A673 (cell line): Measurements from ENCODE around the gene LNX1.

ENCODE experiments used
- EZH2 ChIP-seq: fragments of 200-600 bp; sonication (generic); IDR thresholded peaks from 2 replicates; pipeline ENCODE4 v1.6.1; 2017; ENCODE audit warnings: borderline replicate concordance, low read depth, mild to moderate bottlenecking, mixed read lengths, antibody characterized with exemption, low read length; ENCODE audit not compliant: poor library complexity, severe bottlenecking
- TF ChIP-seq, protein P1 (sequence below): fragments of 300-800, 200-600 bp; sonication (generic); conservative IDR thresholded peaks from 2 replicates; pipeline ENCODE4 v1.5.1; 2017; ENCODE audit warnings: low read depth, mild to moderate bottlenecking, antibody characterized with exemption, low read length, moderate library complexity, mixed read lengths

DNA sequence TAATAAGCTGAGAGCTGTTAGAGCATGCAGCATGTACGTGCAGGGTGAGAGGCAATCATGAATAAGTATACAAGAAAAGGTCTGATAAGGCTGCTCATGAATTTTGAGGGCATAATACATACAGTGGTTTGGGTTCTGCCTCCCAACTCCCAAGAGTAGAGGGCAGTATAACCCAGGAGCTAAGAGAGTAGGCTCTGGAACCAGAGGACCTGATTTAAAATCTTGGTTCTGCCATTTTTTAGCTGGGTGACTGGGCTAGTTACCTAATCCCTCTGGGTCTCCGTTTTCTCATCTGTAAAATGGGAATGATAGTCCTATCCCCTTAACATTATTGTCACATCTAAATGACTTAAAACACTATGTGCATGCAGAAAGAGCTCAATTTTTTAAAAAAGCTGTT lies 85.3 kb downstream of the LNX1 start:
- TF ChIP-seq, protein P1, sequence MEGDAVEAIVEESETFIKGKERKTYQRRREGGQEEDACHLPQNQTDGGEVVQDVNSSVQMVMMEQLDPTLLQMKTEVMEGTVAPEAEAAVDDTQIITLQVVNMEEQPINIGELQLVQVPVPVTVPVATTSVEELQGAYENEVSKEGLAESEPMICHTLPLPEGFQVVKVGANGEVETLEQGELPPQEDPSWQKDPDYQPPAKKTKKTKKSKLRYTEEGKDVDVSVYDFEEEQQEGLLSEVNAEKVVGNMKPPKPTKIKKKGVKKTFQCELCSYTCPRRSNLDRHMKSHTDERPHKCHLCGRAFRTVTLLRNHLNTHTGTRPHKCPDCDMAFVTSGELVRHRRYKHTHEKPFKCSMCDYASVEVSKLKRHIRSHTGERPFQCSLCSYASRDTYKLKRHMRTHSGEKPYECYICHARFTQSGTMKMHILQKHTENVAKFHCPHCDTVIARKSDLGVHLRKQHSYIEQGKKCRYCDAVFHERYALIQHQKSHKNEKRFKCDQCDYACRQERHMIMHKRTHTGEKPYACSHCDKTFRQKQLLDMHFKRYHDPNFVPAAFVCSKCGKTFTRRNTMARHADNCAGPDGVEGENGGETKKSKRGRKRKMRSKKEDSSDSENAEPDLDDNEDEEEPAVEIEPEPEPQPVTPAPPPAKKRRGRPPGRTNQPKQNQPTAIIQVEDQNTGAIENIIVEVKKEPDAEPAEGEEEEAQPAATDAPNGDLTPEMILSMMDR: no peak
- no peak for TF ChIP-seq EZH2
